ENCODE data around the gene DDX10. TPM values are rescaled to one million over a fixed set of nuclear protein-coding genes. Genes with fewer than 3 reads are reported as not detected.

The DDX10 gene
- total and polyA plus RNA-seq, 4 donors: 8.0 to 11.8 (median 9.0) TPM

DNA sequence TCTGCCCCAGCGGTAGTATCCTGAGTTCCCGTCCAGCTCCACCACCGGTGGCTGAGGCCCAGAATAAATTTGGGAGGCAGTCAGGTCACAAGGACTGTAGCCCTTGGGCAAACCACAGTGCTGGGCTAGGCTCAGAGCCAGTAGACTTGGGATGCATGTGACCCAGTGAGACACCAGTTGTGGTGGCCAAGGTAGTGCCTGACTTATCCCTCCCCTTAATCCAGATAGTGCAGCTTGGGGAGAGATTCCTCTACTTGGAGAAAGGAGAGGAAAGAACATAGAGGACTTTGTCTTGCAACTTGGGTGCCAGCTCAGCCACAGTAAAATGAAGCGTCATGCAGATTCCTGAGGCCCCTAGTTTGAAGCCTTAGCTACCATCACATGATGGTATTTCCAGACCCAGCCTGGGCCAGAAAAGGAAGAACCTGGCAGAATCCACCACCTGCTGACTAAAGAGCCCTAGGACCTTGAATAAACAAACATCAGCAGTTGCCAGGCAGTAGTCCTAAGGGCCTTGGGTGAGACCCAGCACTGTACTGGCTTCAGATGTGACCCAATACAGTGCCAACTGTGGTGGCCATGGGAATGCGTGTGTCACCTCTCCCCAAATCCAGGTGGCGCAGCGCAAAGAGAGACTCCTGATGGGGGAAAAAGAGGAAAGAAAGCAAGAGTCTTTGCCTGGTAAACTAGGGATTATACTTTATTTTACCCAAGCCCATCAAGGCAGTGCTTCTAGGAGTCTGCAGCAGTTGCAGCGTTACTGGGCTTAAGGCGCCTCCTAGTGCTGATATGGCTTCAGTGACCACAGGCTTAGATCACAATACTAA is 17.0 kb upstream of the DDX10 start:
- H3K36me3 ChIP-seq (ENCODE audit: control insufficient read depth in 4 of 4, insufficient read depth in 3 of 4, low read depth in 1 of 4, low read length in 3 of 4): no peaks in the 10 kb centered on the region
- peak overlapping the region; percentile 92 to 96 for H3K27ac ChIP-seq (ENCODE audit: low read depth in 1 of 2, low read length in 2 of 2)
- peak; percentile 58 for DNase-seq (ENCODE audit: low spot score)
- H3K9ac ChIP-seq (ENCODE audit: low read depth in 1 of 2, low read length in 2 of 2): peak overlapping the region; percentile 53 to 71
- peaks cover 4 to 32% (median 13%) of the 10 kb centered on the region in 4 donors for H3K4me1 ChIP-seq (ENCODE audit: control insufficient read depth in 4 of 4, insufficient read depth in 4 of 4, low read length in 3 of 4)
- no peak overlapping the region for H3K4me3 ChIP-seq (ENCODE audit: low read depth in 1 of 3, low read length in 3 of 3)
- H3K27me3 ChIP-seq (ENCODE audit: control insufficient read depth in 4 of 4, insufficient read depth in 4 of 4, low read length in 3 of 4): no peaks in the 10 kb centered on the region
- H3K9me3 ChIP-seq (ENCODE audit: control insufficient read depth in 4 of 4, low read length in 3 of 4): no peaks in the 10 kb centered on the region
- TF ChIP-seq RAD21 (IDR thresholded peaks at IDR 0.05) (peak; percentile 94 to 95), SP1 (IDR thresholded peaks at IDR 0.05) (peak; percentile 99), HNF4A (conservative IDR thresholded peaks at IDR 0.05) (peak; percentile 14 to 76), HNF4G (IDR thresholded peaks at IDR 0.05) (no peak), YY1 (IDR thresholded peaks at IDR 0.05) (peak; percentile 68), GABPA (IDR thresholded peaks at IDR 0.05 in 1 of 2, conservative IDR thresholded peaks at IDR 0.05 in 1 of 2) (no peak), JUND (IDR thresholded peaks at IDR 0.05) (peak in 1 of 2 donors; percentile 36), FOXA2 (IDR thresholded peaks at IDR 0.05) (peak; percentile 36), EGR1 (IDR thresholded peaks at IDR 0.05; ENCODE audit: low read depth in 2 of 2) (peak in 1 of 2 donors; percentile 69), RXRA (IDR thresholded peaks at IDR 0.05) (peak; percentile 95 to 96), NR2F2 (IDR thresholded peaks at IDR 0.05) (no peak), FOXA1 (IDR thresholded peaks at IDR 0.05) (peak; percentile 57), TAF1 (conservative IDR thresholded peaks at IDR 0.05) (no peak)
- TF ChIP-seq, protein P1, sequence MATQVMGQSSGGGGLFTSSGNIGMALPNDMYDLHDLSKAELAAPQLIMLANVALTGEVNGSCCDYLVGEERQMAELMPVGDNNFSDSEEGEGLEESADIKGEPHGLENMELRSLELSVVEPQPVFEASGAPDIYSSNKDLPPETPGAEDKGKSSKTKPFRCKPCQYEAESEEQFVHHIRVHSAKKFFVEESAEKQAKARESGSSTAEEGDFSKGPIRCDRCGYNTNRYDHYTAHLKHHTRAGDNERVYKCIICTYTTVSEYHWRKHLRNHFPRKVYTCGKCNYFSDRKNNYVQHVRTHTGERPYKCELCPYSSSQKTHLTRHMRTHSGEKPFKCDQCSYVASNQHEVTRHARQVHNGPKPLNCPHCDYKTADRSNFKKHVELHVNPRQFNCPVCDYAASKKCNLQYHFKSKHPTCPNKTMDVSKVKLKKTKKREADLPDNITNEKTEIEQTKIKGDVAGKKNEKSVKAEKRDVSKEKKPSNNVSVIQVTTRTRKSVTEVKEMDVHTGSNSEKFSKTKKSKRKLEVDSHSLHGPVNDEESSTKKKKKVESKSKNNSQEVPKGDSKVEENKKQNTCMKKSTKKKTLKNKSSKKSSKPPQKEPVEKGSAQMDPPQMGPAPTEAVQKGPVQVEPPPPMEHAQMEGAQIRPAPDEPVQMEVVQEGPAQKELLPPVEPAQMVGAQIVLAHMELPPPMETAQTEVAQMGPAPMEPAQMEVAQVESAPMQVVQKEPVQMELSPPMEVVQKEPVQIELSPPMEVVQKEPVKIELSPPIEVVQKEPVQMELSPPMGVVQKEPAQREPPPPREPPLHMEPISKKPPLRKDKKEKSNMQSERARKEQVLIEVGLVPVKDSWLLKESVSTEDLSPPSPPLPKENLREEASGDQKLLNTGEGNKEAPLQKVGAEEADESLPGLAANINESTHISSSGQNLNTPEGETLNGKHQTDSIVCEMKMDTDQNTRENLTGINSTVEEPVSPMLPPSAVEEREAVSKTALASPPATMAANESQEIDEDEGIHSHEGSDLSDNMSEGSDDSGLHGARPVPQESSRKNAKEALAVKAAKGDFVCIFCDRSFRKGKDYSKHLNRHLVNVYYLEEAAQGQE (IDR thresholded peaks at IDR 0.05): no peak
- TF ChIP-seq, protein P2, sequence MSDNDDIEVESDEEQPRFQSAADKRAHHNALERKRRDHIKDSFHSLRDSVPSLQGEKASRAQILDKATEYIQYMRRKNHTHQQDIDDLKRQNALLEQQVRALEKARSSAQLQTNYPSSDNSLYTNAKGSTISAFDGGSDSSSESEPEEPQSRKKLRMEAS (IDR thresholded peaks at IDR 0.05): peak; percentile 62
- TF ChIP-seq, protein P3, sequence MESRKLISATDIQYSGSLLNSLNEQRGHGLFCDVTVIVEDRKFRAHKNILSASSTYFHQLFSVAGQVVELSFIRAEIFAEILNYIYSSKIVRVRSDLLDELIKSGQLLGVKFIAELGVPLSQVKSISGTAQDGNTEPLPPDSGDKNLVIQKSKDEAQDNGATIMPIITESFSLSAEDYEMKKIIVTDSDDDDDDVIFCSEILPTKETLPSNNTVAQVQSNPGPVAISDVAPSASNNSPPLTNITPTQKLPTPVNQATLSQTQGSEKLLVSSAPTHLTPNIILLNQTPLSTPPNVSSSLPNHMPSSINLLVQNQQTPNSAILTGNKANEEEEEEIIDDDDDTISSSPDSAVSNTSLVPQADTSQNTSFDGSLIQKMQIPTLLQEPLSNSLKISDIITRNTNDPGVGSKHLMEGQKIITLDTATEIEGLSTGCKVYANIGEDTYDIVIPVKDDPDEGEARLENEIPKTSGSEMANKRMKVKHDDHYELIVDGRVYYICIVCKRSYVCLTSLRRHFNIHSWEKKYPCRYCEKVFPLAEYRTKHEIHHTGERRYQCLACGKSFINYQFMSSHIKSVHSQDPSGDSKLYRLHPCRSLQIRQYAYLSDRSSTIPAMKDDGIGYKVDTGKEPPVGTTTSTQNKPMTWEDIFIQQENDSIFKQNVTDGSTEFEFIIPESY (IDR thresholded peaks at IDR 0.05): peak; percentile 89
- TF ChIP-seq, protein P4, sequence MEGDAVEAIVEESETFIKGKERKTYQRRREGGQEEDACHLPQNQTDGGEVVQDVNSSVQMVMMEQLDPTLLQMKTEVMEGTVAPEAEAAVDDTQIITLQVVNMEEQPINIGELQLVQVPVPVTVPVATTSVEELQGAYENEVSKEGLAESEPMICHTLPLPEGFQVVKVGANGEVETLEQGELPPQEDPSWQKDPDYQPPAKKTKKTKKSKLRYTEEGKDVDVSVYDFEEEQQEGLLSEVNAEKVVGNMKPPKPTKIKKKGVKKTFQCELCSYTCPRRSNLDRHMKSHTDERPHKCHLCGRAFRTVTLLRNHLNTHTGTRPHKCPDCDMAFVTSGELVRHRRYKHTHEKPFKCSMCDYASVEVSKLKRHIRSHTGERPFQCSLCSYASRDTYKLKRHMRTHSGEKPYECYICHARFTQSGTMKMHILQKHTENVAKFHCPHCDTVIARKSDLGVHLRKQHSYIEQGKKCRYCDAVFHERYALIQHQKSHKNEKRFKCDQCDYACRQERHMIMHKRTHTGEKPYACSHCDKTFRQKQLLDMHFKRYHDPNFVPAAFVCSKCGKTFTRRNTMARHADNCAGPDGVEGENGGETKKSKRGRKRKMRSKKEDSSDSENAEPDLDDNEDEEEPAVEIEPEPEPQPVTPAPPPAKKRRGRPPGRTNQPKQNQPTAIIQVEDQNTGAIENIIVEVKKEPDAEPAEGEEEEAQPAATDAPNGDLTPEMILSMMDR (IDR thresholded peaks at IDR 0.05; ENCODE audit: low read depth, low read length, missing input control): peak; percentile 76
- TF ChIP-seq, protein P5, sequence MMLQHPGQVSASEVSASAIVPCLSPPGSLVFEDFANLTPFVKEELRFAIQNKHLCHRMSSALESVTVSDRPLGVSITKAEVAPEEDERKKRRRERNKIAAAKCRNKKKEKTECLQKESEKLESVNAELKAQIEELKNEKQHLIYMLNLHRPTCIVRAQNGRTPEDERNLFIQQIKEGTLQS (IDR thresholded peaks at IDR 0.05): no peak
- 21% methylated on average over 9 of the region's 9 CpGs for WGBS
